Prostate gland (tissue), 2 donors: Measurements from ENCODE around the gene KLHL7. TPM values are rescaled to one million over a fixed set of nuclear protein-coding genes. Genes with fewer than 3 reads are reported as not detected.

ENCODE experiments used
- DNase-seq: peaks from one replicate; pipeline ENCODE4 v3.0.0-alpha.2; 2019; ENCODE audit warnings: low spot score
- H3K27ac ChIP-seq, 2 donors: fragments of 200-600 bp; sonication (generic); 2 replicates each; pipeline ENCODE4 v1.5.1; 2017 to 2019
- H3K27me3 ChIP-seq: fragments of 200-600 bp; sonication (generic); replicated peaks from 2 replicates; pipeline ENCODE4 v1.5.1; 2019; ENCODE audit not compliant: insufficient read depth
- H3K36me3 ChIP-seq, 2 donors: fragments of 200-600 bp; sonication (generic); 1 replicate in 1 of 2; 2 replicates in 1 of 2; pipeline versions ENCODE4 v1.5.1 to v1.8.1; 2017 to 2019
- H3K4me1 ChIP-seq: fragments of 200-600 bp; sonication (generic); replicated peaks from 2 replicates; pipeline ENCODE4 v1.5.1; 2019
- H3K4me3 ChIP-seq, 2 donors: fragments of 200-600 bp; sonication (generic); 2 replicates each; pipeline ENCODE4 v1.5.1; 2017 to 2019
- H3K9me3 ChIP-seq: fragments of 200-600 bp; sonication (generic); 2 replicates; pipeline ENCODE4 v1.5.1; 2017
- CTCF ChIP-seq, 4 experiments: fragments of 200-600 bp in 2 of 4; fragments of 450-650 bp in 2 of 4; sonication (generic) in 2 of 4; IDR thresholded peaks; 1 replicate in 3 of 4; 2 replicates in 1 of 4; pipeline ENCODE4 v1.5.1; 2016 to 2019; ENCODE audit warnings: antibody characterized with exemption in 4 of 4, mild to moderate bottlenecking in 2 of 4, moderate library complexity in 2 of 4
- POLR2A ChIP-seq: fragments of 450-650 bp; IDR thresholded peaks from one replicate; pipeline ENCODE4 v1.6.1; 2016; ENCODE audit warnings: antibody characterized with exemption, mild to moderate bottlenecking
- POLR2AphosphoS5 ChIP-seq: sonication (generic); formaldehyde crosslinking; IDR thresholded peaks from one replicate; pipeline ENCODE4 v1.6.1; 2017; ENCODE audit warnings: antibody characterized with exemption
- WGBS: methylation state at CpG from one replicate; pipeline ENCODE4 v1.1.5; 2018; 5-methylcytosine and 5-hydroxymethylcytosine counted together
- intact Hi-C: fragments of 100-400 bp; cut with DNase I; formaldehyde crosslinking; loops from one replicate; pipeline ENCODE4 v1.14.2; 2022
- total RNA-seq, 2 donors: library from RNA; depleted of rRNA; stranded (reverse); fragments of >200 nt; gene quantifications; one replicate each; pipeline ENCODE4 v1.1.0, GENCODE V29; 2016

The KLHL7 gene
- total RNA-seq, 2 donors from 2014 or later: 18.1 to 67.7 TPM

DNA sequence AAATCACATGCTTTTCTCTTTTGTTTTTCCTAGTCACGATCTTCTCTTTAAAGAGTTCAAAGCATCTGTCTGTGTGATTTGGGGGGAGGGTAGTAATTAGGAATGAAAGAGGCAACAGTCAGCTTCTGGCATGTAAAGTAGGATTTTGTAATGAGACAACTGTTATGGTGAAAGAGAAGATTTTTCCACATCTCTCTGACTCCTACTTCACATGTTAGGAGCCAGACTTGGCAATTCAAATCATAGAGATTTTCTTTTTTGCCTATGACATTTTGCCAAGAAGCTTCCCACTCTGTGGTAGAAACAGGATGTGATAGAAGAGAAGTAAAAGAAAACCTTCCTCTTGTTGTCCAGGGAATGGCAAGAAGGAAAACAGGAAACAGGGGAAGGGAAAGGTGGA is 38.3 kb upstream of the KLHL7 start:
- TF ChIP-seq POLR2AphosphoS5: no peak
- no peak for TF ChIP-seq POLR2A
- no peak for TF ChIP-seq CTCF (IDR thresholded peaks at IDR 0.05)
- no peak overlapping the region for H3K4me3 ChIP-seq
- H3K27me3 ChIP-seq: no peaks in the 10 kb centered on the region
- intact Hi-C loops: no loop called here
- no peaks in the 10 kb centered on the region for H3K36me3 ChIP-seq
- 37% methylated on average over 1 of the region's 1 CpG for WGBS
- H3K27ac ChIP-seq: no peak overlapping the region
- no peaks in the 10 kb centered on the region for H3K9me3 ChIP-seq
- H3K4me1 ChIP-seq: no peaks in the 10 kb centered on the region
- no peak for DNase-seq

GRCh38 chr7:23072048-23072447 is 33.5 kb upstream of the KLHL7 start:
- H3K9me3 ChIP-seq: no peaks in the 10 kb centered on the region
- intact Hi-C loops: no loop called here
- no peak overlapping the region for H3K4me3 ChIP-seq
- DNase-seq: no peak
- H3K36me3 ChIP-seq: no peaks in the 10 kb centered on the region
- H3K4me1 ChIP-seq: no peaks in the 10 kb centered on the region
- TF ChIP-seq CTCF (IDR thresholded peaks at IDR 0.05) (no peak), POLR2AphosphoS5 (no peak), POLR2A (no peak)
- no peak overlapping the region for H3K27ac ChIP-seq
- H3K27me3 ChIP-seq: no peaks in the 10 kb centered on the region

GRCh38 chr7:23072922-23073321 is 32.7 kb upstream of the KLHL7 start:
- no peaks in the 10 kb centered on the region for H3K27me3 ChIP-seq
- H3K4me1 ChIP-seq: peaks cover 4% of the 10 kb centered on the region
- no peak for TF ChIP-seq POLR2A
- TF ChIP-seq CTCF (IDR thresholded peaks at IDR 0.05): no peak
- no peak for TF ChIP-seq POLR2AphosphoS5
- no peaks in the 10 kb centered on the region for H3K36me3 ChIP-seq
- no peak for DNase-seq
- H3K9me3 ChIP-seq: no peaks in the 10 kb centered on the region
- H3K4me3 ChIP-seq: no peak overlapping the region
- no peak overlapping the region for H3K27ac ChIP-seq
- WGBS: 29% methylated on average over 2 of the region's 2 CpGs
- intact Hi-C loops: no loop called here

DNA sequence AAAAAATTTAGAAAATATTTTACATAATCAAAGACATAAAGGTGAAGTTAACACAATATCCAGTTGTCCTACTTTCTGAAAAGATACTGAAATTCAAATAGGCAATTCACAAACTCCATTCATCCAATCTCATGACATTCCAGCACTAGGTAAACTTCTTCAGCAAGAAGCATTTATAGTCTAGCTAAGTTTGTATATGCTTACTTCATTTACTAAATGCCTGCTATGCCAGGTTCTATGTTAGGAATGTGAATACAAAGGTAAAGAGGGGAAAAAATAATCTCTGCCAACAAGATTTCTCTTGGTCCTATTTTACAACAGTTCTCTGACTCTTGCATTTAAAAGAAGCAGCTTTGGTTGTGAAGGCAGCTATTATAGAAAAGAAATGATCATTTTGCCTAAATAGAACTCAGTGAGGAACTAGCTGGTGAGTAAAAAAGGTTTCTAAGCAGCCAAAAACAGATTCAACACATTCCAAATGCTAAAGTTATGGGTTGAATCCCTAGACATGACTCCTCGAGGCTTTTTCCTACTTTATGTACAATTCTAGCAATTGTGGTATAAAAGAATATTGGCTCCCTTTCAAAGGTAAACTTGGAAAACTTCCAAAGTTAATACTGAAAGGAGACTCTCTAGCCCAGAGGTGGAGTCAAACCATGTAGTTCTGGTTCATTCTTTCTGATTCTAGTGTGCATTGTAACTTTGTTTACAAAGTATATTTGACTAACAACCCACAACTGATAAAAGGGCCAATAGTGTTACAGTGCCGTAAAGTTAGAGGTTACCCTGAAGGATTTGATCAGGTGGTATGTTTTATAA is 30.9 kb upstream of the KLHL7 start:
- Histone ChIP-seq H3K36me3 (no peaks in the 10 kb centered on the region), H3K4me3 (no peak overlapping the region), H3K9me3 (no peaks in the 10 kb centered on the region), H3K27ac (peak overlapping the region in 1 of 2 donors; percentile 39), H3K4me1 (peaks cover 4% of the 10 kb centered on the region), H3K27me3 (no peaks in the 10 kb centered on the region)
- intact Hi-C loops: no loop called here
- 27% methylated on average over 2 of the region's 2 CpGs for WGBS
- TF ChIP-seq CTCF (IDR thresholded peaks at IDR 0.05): no peak
- peak; percentile 49 for TF ChIP-seq POLR2AphosphoS5
- no peak for TF ChIP-seq POLR2A
- no peak for DNase-seq

DNA sequence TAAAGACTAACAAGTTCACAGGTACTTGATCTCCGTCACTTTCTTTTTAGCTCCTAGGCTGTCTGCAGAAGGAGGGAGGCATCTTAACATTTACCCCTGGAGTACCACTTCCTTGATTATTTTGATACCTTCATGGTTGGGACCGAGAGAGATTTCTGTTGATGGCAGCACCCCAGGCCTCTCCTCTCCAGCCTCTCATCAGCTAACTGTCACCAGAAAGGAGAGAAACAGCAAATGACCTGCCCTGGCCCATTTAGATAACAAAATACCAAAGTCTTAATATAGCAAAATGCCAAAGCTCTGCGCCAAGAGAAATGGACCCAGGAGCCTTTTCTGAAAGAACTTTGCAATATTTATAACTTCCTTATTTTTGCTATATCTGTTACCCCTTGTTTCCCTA is 30.0 kb upstream of the KLHL7 start:
- H3K9me3 ChIP-seq: no peaks in the 10 kb centered on the region
- no peak overlapping the region for H3K4me3 ChIP-seq
- H3K27me3 ChIP-seq: no peaks in the 10 kb centered on the region
- WGBS: 53% methylated on average over 3 of the region's 3 CpGs
- DNase-seq: no peak
- intact Hi-C loops: no loop called here
- H3K27ac ChIP-seq: no peak overlapping the region
- no peaks in the 10 kb centered on the region for H3K36me3 ChIP-seq
- H3K4me1 ChIP-seq: peaks cover 4% of the 10 kb centered on the region
- TF ChIP-seq POLR2AphosphoS5 (no peak), POLR2A (no peak), CTCF (IDR thresholded peaks at IDR 0.05) (no peak)
